GM18520 (cell line): Measurements from ENCODE around the gene PTPN11.
"Not testable (repeated sequence)": the region's sequence is repeated elsewhere in the genome, so short reads cannot be mapped to it uniquely, and the experiment has no call there.

Experiments
- ATAC-seq: cut with Tn5 transposase; IDR thresholded peaks from one replicate; pipeline ENCODE4 v1.9.1; 2021; ENCODE audit not compliant: unreplicated experiment

Gene PTPN11

DNA sequence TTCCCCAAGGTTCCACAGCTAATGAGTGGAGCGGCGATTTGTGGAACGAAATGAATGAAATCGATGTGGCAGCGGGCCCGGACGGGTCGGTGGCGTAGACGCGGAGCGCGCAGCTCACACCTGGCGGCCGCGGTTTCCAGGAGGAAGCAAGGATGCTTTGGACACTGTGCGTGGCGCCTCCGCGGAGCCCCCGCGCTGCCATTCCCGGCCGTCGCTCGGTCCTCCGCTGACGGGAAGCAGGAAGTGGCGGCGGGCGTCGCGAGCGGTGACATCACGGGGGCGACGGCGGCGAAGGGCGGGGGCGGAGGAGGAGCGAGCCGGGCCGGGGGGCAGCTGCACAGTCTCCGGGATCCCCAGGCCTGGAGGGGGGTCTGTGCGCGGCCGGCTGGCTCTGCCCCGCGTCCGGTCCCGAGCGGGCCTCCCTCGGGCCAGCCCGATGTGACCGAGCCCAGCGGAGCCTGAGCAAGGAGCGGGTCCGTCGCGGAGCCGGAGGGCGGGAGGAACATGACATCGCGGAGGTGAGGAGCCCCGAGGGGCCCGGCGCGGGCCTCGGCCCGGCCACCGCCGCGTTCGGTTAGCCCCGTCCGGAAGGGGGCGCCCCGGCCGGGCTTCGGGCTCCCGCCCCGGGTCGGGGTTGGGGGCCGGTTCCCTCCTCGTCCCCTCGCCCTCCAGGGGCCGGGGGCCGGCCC lies at the start of gene PTPN11:
TSS of gene PTPN11 (plus strand) at position 340 of the 689 bp plus-strand sequence. CDS start at position 505, 165 bp downstream.
- ATAC-seq = peak; percentile 51

DNA sequence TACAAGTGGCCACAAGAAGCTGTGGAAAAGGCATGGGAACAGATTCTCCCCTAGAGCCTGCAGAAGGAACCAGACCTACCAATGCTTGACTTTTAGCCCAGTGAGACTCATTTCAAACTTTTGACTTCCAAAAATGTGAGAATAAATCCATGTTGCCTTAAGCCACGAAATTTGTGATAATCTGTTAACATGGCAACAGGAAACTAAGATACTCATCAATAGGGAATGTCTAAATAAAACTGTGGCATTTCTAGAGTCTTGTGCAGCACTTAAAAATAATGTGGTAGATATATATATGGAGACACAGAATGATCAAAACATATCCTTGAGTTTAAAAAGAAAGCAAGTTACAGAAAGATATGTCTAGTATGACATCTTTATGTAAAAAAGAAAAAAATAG lies 48.5 kb upstream of the PTPN11 start:
- ATAC-seq = no peak

DNA sequence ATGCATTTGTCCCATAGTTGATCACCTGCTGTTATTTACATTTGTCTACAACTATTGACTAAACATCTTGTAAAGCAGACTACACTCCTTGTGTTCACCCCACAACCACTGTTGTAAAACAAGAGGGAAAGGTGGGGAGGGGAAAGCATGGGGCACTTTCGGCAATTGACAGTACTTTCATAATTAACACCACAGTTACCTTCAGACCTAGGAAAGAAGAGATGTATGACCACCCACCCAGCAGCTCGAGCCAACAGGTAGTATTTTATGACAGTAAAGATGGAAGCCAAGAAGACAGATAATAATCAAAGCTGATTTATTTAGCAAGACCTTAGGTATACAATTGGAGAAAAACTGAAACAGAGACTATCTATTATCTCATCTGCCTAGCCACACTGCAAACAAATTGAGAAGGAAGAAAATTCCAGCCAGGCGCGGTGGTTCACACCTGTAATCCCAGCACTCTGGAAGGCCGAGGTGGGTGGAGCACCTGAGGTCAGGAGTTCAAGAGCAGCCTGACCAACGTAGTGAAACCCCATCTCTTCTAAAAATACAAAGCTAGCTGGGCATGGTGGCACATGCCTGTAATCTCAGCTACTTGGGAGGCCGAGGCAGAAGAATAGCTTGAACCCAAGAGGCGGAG lies 47.8 kb upstream of the PTPN11 start:
- no peak for ATAC-seq

DNA sequence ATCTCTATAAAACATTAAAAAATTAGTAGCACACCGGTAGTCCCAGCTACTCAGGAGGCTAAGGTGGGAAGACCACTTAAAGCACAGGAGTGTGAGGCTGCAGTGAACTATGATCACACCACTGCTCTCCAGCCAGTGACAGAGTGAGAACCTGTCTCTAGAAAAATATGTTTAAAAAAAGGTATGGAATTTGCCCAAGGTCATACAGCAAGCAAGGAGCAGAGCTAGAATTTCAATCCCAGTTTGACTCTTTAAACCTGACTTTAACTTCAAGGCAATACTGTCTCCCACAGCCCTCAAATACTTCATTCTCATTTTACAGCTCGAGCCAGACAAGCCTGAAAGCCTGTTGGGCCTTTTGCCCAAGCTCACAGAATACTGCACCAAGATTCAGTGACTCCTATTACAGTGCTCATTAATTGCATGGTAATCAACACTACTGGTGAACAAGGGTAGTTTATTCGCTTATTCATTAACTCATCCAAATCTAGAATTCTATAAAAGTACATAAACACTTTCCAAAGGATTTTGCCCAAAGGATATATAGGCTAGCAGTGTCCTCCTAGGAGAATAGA lies 44.5 kb upstream of the PTPN11 start:
- ATAC-seq = no peak

DNA sequence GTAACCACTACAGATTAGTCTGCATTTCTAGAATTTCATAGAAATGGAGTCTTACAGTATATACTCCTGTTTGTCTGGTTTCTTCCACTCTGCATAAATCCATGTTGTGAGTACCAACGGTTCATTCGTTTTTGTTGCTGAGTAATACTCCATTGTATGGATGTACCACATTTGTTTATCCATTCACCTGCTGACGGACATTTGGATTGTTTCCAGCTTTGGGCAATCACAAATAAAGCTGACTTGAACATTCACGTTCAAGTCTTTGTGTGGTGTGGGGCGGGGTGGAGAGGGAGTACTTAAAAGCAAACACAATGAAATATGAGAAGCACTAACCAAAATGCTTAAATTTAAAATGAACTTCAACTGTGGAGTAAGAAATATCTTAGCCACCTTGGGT lies 43.6 kb upstream of the PTPN11 start:
- ATAC-seq = no peak

DNA sequence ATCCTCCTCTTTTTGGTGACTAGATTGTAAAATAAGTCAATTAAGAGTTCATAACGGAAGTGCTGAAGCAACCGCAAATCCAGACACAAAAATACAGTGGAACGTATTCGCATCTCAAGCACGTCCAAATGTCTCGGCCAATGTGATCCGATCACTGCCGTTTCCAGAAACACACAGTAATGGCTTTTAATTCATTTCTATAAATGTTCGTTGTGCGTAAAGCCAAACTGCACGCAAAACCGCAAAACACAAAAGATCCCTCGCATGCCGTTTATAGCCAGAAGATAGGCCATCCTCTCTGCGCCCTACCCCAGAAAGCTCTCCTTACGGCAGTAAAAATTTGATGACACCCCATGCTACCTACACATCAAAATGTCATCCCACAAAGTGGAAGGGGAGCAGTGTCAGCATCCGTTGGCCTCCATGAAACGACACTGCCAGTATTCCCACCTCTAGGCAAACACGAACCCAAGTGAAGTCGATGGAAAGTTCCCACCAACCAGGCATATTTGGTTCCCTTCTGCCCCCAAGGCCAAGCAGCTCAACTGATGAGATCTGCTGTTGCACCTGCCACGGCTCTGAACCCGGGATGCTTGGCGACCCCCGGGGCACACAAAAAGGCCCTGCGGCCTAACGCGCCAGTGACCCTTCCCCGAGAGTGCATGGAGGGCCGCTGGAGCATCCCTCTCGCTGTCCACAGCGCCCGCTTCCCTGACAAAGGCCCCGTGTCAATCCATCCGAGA lies 37.9 kb upstream of the PTPN11 start:
- ATAC-seq = no peak

DNA sequence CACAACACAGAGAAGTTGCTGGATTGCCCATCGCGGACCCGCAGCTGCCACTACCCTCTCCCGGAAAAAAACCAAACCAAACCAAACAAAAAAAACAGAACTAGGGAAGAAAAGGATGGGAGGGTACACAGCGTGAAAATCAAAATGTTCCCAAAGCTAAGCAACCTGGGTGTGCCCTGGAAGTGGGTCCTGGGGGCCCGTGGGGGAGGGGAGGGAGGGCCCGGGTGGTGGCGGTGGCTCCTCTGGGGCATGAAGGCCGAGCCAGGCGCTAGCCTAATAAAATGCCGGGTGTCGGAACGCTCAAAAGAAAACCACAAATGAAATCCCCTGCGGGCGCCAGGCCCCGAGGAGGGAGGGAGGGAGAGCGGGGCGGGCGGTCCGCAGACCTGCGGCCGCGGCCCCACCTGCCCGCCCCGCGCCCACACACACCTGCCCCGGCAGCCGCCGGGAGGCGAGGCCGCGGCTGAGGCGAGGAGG lies 37.3 kb upstream of the PTPN11 start:
- ATAC-seq = peak; percentile 26

DNA sequence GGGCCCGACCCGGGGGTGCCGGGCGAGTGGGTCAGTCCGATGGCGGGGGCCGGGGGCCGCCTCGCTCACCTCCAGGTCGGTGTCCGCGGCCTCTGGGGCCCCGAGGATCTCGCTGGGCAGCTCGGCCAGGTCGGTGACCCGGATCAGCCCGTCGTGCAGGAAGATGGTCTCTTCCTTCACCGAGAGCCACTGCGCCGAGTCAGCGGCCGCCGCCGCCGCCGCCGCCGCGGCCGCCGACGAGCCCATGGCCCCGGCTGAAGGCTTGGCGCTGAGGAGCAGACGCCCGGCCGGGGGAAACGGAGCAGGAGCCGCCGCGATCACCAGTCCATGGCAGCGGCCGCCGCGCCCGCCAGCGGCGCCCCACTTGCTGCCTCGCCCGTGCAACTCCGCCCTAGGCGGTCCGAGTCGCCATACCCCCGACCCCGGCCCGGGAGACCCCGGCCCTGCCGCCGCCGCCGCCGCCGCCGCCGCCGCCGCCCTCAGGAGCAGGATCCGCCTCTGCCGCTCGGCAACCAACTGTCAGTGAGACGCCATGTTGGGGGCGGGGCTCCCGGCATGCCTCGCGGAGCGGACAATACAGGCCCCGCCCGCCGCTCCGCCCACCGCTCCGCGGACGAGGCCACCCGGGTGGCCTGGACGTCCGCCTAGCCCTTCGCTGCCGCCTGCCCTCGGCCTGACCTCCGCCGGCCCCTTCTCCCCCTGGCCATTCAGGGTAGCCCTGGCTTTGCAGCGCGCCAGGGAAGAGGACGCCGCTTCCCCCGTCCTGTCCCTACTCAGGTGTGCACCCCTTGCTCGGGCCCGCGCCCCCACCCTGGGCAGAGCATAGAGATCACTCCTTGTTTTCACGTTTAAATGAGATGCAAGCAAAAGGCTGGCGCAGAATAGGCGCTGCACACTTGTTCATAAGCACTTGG lies 36.6 kb upstream of the PTPN11 start, which contains the start of gene HECTD4:
TSS of gene HECTD4 (minus strand) at position 549 of the 914 bp plus-strand sequence. CDS start at position 246, 303 bp downstream.
- ATAC-seq = peak; percentile 89

DNA sequence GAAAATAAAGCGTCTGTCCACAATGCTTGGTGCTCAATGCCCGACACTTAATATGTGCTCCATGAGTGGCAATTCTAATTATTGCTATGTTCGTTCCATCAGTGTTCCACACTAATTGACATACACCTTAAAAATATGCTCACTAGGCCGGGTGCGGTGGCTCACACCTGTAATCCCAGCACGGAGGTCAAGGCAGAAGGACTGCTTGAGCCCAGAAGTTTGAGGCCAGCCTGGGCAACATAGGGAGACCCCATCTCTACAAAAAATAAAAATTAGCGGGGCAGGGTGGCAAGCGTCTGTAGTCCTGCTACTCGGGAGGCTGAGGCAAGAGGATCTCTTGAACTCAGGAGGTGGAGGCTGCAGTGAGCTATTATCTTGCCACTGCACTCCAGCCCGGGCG lies 35.9 kb upstream of the PTPN11 start:
- no peak for ATAC-seq

DNA sequence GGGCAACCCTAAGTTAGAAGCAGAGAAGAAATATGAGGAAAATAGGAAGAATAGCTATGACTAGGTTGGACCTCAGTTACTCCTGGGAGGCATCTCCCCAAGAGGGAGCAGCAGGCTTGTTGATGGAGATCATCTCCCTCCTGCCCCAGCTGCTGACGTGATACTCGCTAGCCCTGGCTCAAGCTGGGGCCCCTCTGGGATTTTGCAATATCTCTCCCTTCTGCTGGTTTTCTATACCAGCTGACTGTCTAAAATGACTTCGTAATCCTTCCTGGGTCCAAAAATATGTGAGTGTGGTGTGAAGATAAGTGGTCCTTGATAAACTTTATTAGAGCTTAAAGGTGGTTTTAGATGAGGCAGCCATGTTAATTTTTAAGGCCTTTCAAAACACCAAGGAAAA lies 32.0 kb upstream of the PTPN11 start:
- ATAC-seq = no peak

DNA sequence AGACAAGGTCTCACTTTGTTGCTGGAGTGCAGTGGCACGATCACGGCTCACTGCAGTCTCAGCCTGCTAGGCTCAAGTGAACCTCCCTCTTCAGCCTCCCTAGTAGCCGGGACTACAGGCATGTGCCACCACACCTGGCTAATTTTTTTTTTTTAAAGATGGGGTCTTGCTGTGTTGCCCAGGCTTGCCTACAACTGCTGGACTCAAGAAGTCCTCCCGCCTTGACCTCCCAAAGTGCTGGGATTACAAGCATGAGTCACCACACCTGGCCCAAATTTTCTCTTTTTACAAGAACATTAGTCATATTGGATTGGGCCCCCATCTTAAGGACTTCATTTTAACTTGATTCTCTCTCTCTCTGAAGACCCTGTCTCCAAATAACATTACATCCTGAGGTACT lies 29.5 kb upstream of the PTPN11 start:
- ATAC-seq = no peak

DNA sequence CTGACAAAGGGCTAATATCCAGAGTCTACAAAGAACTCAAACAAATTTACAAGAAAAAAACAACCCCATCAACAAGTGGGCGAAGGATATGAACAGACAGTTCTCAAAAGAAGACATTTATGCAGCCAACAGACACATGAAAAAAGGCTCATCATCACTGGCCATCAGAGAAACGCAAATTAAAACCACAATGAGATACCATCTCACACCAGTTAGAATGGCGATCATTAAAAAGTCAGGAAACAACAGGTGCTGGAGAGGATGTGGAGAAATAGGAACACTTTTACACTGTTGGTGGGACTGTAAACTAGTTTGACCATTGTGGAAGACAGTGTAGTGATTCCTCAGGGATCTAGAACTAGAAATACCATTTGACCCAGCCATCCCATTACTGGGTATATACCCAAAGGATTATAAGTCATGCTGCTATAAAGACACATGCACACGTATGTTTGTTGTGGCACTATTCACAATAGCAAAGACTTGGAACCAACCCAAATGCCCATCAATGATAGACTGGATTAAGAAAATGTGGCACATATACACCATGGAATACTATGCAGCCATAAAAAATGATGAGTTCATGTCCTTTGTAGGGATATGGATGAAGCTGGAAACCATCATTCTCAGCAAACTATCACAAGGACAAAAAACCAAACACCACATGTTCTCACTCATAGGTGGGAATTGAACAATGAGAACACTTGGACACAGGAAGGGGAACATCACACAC lies 28.7 kb upstream of the PTPN11 start:
- ATAC-seq = not testable (repeated sequence)

DNA sequence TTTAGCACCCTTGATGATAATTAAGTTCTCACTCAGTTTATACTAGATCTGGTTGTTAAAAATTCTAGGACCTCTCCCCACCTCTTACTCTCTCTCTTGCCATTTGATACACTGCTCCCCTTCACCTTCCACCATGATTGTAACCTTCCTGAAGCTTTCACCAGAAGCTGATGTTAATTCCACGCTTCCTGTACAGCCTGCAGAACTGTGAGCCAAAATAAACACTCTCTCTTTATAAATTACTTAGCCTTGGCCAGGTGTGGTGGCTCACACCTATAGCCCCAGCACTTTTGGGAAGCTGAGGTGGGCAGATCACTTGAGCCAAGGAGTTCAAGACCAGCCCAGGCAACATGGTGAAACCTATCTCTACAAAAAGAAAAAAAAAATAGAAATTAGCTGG lies 25.4 kb upstream of the PTPN11 start:
- ATAC-seq = no peak

DNA sequence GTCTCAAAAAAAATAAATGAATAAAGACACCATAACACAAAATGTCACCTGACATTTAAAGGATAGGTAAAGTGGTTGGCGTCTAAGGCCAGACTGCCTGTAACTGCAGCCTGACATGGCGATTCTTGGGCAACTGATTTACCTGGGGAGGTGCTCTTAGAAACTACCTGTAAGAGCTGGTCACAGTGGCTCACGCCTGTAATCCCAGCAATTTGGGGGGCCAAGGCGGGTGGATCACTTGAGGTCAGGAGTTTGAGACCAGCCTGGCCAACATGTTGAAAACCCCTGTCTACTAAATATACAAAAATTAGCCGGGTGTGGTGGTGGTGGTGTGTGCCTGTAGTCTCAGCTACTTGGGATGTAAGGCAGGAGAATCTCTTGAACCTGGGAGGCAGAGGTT lies 17.7 kb upstream of the PTPN11 start:
- ATAC-seq = no peak

DNA sequence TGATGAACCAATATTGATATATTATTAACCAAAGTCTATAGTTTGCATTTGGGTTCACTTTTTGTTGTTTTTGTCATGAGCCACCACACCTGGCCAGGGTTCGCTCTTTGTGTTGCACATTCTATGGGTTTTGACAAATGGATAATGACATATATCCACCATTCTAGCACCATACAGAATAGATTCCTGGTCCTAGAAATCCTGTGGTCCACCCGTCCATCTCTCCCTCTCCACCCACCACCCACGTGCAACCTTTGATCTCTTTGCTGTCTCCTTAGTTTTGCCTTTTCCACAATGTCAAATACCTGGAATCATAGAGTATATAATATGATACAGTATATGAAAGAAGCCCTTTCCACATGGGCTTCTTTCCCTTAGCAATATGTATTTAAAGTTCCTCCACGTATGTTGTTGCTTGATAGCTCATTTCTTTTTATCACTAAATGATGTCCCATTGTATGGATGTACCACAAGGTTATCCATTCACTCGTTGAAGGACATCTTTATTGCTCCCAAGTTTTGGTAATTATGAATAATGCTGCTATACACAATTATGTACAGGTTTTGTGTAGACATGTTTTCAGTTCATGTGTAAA lies 16.7 kb upstream of the PTPN11 start:
- no peak for ATAC-seq

DNA sequence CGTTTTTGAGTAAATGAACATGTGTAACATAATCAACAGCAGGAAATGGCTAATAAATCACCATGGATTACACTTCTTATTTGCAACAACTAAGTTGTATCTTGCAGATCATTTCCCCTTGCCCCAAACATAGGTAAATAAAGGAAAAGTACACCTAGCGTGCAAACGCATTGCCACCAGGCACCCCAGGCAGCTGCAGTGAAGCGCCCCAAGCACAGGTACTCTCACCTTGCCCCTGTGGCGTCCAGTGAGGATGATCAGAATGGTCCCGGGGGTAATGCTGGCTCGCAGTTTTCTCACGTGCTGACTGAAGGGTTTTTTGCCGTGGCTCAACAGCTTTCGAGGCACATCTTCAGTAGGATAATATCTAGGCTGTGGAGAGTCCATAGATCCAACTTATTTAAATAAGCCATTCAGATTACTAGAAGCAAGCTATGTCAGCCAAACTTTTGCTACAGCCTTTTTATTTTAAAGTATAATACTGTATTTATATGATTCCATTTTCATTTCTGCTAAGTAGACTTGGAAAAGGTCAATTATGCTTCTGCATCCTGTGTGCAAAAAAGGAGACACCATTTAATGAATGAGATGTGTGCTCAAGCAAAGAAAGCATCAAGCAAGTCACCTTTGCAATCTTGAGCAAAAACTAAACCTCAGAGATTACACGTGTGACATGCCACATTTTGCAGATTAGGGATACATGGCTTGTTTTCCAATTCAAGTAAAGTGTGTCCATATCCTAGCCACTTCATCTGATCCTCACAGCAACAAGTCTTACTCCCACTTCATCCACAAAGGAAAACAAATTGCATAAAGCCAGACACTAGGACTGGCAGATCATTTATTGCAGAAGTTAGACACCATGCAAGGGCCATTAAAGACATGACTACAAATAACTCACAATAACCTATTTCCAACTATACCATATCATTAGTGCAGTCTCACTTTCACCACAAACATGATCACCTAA lies 11.9 kb upstream of the PTPN11 start:
- no peak for ATAC-seq

DNA sequence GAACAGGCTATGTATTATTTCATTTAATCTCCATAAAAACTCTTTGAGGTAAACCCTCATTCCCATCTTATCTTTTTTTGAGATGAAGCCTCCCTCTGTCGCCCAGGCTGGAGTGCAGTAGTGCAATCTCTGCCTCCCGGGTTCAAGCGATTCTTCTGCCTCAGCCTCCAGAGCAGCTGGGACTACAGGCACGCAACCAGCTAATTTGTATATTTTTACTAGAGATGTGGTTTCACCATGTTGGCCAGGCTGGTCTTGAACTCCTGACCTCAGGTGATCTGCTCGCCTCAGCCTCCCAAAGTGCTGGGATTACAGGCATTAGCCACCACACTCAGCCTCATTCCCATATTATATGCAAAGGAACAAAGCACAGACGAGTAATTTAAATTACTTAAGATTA lies 11.1 kb upstream of the PTPN11 start:
- ATAC-seq = not testable (repeated sequence)

DNA sequence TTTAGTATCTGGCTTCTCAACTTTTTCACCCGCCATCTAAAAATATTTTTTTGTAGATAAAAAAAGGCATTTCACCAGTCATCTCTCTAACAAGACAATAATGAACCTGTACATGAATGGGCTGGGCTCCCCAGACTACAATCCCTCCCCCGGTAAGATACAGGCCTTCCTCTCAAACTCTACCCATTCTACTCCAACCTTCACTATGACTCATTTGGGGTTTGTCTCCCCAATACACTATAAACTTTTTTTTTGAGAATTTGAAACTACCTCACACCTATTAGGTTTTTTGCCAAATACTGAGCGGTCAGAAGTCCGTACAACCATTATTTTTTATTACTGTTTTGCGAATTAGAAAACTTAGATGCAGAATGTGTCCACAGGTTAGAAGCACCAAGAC lies 10.1 kb upstream of the PTPN11 start:
- ATAC-seq = no peak
